IPS-NIHi7 (cell line): Measurements from ENCODE around the gene C1QTNF2.

Source experiments
- DNase-seq: peaks from one replicate; pipeline ENCODE4 v3.0.0; 2012; ENCODE audit warnings: mixed read lengths; ENCODE audit errors: extremely low spot score

Gene C1QTNF2

GRCh38 chr5:160371294-160371693, 868 bp upstream of the C1QTNF2 start:
- no peak for DNase-seq

- DNase-seq = no peak
Measured at GRCh38 chr5:160370713-160371034, 248 bp upstream of the C1QTNF2 start.

DNA sequence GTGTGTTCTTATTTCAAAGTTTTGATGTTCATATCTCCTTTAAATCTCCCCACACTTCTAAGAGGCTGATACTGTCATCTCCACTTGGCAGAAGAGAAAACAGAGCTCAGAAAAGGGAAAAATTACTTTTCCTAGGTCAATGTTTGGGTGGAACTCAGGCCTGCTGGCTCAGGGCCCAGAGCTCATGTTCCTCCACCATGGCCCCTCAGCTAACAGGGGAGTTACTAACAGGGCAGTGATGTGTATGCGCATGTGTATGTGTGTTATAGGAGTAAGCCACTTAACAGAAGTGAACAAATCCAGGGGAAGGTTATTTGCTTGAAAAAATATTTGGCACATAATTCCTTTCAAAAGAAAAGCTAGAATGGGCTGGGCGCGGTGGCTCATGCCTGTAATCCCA, 2.5 kb downstream of the C1QTNF2 start:
- DNase-seq = no peak

GRCh38 chr5:160367261-160367660, 3.2 kb downstream of the C1QTNF2 start:
- no peak for DNase-seq

- no peak for DNase-seq
Measured at GRCh38 chr5:160366230-160366629, 4.2 kb downstream of the C1QTNF2 start.

GRCh38 chr5:160363660-160364395, 6.6 kb downstream of the C1QTNF2 start:
- no peak for DNase-seq

GRCh38 chr5:160363211-160363610, 7.2 kb downstream of the C1QTNF2 start:
- no peak for DNase-seq

DNA sequence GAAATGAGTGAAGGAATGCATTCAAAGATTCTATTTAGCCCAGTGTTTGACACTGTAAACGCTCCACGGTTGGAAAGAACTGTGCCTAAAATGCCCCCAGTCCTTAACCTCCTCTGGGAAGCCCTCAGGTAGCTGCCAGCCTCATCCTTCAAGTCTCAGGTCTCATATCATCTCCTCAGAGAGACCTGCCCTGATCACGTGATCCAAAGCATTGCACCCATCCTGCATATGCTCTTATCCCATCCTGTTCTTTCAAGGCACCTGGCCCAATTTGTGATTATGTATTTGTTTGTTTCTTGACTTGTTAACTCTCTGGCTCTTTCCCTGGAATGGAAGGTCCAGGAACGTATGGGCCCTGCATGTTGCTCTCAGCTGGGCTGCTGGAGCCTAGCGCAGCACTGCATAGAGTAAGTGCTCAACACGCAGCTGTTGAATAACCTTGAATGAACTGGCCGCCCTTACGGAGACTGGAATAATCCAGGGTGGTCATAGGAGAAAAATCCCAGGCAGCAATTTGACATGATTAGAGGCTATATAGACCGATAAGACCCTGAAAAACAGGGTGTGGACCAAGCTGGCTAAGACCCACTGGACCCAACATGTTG, 8.7 kb downstream of the C1QTNF2 start:
- no peak for DNase-seq

DNA sequence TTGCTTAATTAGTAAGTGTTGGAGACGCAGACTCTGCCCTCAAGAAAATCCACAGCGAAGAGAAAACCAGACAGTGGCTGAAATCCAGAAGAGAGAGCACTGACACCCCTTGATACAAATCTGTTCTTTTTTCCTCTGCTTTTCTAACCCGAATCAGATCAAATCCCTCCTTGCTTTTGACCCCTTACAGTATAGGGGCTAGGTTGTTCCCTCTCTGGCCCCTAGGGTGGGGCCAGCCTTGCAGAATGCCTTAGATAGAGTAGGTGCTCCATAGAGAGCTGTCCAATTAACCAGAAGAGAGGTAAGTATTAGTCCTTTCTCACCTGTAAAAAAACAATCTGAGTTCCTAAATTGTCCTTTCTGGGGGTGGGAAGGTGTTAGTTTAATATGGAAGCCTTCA, 10.1 kb downstream of the C1QTNF2 start:
- DNase-seq = peak; percentile 50

DNA sequence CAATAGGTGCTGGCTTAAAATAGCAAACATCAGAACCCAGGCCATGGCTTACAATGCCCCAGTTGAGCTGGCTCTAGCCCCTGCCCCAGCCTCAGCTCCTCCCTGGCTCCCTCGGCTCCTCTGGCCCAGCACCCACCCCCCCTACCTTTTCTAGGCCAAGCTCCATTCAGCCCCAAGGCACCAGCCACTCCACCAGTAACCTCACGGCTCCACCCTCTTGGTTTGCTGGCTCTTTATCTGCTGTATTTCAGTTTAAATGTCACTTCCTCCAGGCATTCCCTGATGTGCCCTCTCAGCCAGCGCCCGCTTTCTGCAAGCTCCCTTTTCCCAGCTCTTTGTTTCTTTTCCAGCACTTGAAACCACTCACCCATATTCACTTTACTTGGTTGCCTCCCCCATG, 10.6 kb downstream of the C1QTNF2 start:
- DNase-seq = peak; percentile 56

DNA sequence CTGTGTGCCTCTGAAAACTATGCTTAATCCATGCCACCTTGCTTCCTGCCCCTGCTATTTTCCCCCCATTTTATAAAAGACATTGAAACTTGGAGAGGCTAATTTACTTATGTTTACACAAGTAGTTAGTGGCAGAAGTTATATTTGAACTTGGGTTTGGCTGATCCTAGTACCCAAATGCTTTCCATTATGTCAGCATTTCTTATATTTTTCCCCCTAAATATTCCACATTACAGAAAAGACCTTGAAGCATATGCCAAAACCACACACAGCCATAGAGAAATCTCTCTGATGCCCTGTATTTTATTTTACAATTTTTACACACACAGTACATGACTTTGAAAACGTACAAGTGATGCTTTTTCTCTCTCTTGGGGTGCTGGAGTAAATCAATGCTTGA, 11.2 kb downstream of the C1QTNF2 start:
- DNase-seq = no peak

GRCh38 chr5:160357861-160358411, 12.5 kb downstream of the C1QTNF2 start:
- DNase-seq = no peak

DNA sequence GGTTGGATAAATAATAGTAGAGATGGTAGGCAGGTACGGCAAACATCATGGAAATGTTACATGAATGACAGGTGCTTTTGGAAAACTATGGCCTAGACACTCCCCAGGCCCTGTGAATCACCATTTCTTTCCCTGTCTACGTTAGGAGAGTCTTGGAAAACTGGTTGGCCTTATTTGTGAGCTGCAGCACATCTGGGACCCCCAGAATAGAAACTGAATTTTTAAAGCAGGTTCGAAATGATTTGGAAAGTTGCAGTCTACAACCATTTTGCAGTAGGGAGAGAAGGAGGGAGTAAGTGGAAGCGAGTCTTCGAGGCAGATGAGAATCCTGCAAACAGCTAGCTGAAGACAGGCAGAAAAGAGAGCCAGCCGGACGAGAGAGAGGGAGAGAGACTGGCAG, 13.0 kb downstream of the C1QTNF2 start:
- no peak for DNase-seq

- DNase-seq = no peak
Measured at GRCh38 chr5:160356550-160357347, 13.7 kb downstream of the C1QTNF2 start.

GRCh38 chr5:160354666-160355065, 15.8 kb downstream of the C1QTNF2 start:
- DNase-seq = no peak

GRCh38 chr5:160353379-160353778, 17.0 kb downstream of the C1QTNF2 start:
- peak; percentile 69 for DNase-seq

DNA sequence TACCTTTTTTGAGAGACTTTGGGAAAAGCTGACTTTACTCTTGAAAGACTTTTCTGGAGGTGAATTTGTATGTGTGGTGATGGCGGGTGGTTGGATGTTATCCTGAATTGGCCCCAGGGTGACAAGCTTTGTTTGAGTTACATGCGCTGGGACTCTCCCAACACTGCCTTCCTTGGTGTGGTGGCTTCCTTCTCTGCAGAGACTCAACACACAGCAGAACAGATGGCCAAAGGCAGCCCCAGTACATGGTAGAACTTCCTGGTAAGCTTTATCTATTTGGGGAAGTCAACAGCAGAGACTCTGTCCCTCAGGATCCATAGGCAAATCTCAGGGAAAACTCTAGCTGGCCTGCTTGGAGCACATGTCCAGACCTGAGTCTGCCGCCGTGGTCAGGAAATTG, 18.1 kb downstream of the C1QTNF2 start:
- no peak for DNase-seq

- DNase-seq = no peak
Measured at GRCh38 chr5:160349935-160350303, 20.5 kb downstream of the C1QTNF2 start.

GRCh38 chr5:160349249-160349934, 21.0 kb downstream of the C1QTNF2 start:
- no peak for DNase-seq

DNA sequence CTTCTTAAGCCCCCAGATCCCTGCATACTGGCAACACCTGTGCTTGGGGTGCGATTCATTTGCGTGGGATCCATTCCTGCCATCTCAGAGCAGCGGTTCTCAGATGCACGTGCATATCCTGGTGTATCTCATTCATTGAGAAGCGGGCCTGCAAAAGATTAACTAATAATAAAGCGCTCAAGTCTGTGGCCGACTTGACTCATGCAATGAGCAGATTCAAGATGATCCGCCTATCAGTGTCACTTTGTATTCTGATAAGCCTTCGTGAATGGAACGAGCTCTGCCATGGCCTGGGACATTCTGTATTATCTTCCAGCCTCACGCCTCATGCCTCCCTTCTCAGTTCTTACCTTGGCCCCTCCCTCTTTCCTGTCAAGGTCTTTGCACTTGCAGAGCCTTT, 22.3 kb downstream of the C1QTNF2 start:
- no peak for DNase-seq

DNA sequence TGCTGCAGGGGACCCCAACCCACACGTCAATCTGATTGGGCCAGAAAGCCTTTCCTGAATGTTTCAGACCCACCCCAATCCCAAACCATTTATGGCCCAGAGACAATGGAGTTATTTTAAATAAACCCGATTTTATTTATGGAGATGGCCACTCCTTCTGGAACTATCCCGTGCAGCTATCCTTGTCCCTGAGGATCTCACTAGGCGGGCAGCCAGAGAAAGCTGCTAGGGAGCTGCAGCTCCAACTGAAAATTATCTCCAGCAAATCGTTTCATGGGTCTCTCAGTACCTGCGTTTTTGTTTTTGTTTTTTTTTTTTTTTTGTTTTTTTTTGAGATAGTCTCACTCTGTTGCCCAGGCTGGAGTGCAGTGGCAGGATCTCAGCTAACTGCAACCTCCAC, 23.0 kb downstream of the C1QTNF2 start:
- no peak for DNase-seq

- no peak for DNase-seq
Measured at GRCh38 chr5:160342413-160342941, 27.9 kb downstream of the C1QTNF2 start.
